ENCODE data around the gene SLC30A2. TPM values are rescaled to one million over a fixed set of nuclear protein-coding genes. Genes with fewer than 3 reads are reported as not detected.
A peak's percentile ranks its signal among the peaks of the same experiment; 100 is the strongest.

SLC30A2 gene
- total and polyA plus RNA-seq, 9 of the 15 experiments (the other 6 are each of a cell fraction or from before 2014, with no cell fraction given): 0.01 to 0.18 (median 0.06) TPM; not detected in 3

- peak overlapping the region; percentile 41 to 80 for H3K9ac ChIP-seq (ENCODE audit: insufficient read depth in 1 of 2, low read depth in 2 of 2, low read length in 2 of 2)
- in situ Hi-C loops (cut with MboI): no loop called here
- peak overlapping the region; percentile 50 for H3K4me2 ChIP-seq (ENCODE audit: insufficient read depth, low read length)
- no peak for FAIRE-seq
- peak overlapping the region; percentile 7; the same call in 2 of the 3 replicates for H3K27ac ChIP-seq (ENCODE audit: extremely low read depth, low read depth, low read length)
- WGBS (ENCODE audit: insufficient coverage, low coverage, missing lambda C conversion rate): 29% methylated on average over 11 of the region's 11 CpGs
- H3K27me3 ChIP-seq (ENCODE audit: control insufficient read depth in 2 of 2, insufficient read depth in 2 of 2, low read length in 2 of 2): no peaks in the 10 kb centered on the region
- H3K79me2 ChIP-seq (ENCODE audit: control insufficient read depth, insufficient read depth, low read length): no peaks in the 10 kb centered on the region
- peak overlapping the region; percentile 93 for H2AFZ ChIP-seq (ENCODE audit: low read depth, low read length)
- intact Hi-C loops (cut with micrococcal nuclease): no loop called here
- H3K4me1 ChIP-seq (replicated peaks in 1 of 2; ENCODE audit: control insufficient read depth in 2 of 2, insufficient read depth in 2 of 2, low read length in 2 of 2): peaks cover 20 to 45% of the 10 kb centered on the region in 2 experiments
- no peak overlapping the region for H3K4me3 ChIP-seq
- H4K20me1 ChIP-seq (replicated peaks; ENCODE audit: control insufficient read depth, insufficient read depth, low read length): no peaks in the 10 kb centered on the region
- CTCF ChIA-PET (ENCODE audit: low intra/inter-chr PET ratio): interaction anchor here (1.4 kb wide), 1 partner anchor 11 kb away, joined by 5 read pairs; no protein-coding TSS in a partner anchor
- H3K9me3 ChIP-seq (replicated peaks; ENCODE audit: control insufficient read depth, insufficient read depth, low read depth, low read length): no peaks in the 10 kb centered on the region
- POLR2A ChIA-PET: interaction anchor here (0.6 to 1.7 kb wide), 9 partner anchors 9 to 266 kb away, joined by 3 to 5 read pairs (median 3); partner anchors contain the start of gene SH3BGRL3
- H3K36me3 ChIP-seq (ENCODE audit: control insufficient read depth, insufficient read depth, low read length): no peaks in the 10 kb centered on the region
- TSS peak; percentile 43 for BruUV-seq (replicated peaks)
- peak; percentile 52 for ATAC-seq
- DNase-seq (ENCODE audit: extremely low read depth in 1 of 4, low spot score in 3 of 4): peak in 3 of 4 experiments; percentile 46 to 61 (median 55)
- H3K9me1 ChIP-seq (ENCODE audit: control insufficient read depth, insufficient read depth, low read length): no peaks in the 10 kb centered on the region
- TF ChIP-seq HNRNPUL1 (IDR thresholded peaks at IDR 0.05; ENCODE audit: low read length): no peak
- no peak for TF ChIP-seq ZNF644 (tag; IDR thresholded peaks at IDR 0.05; ENCODE audit: low read depth)
- TF ChIP-seq PRMT5 (CRISPR knock-in tag; IDR thresholded peaks at IDR 0.05): no peak
- TF ChIP-seq KDM4B (IDR thresholded peaks at IDR 0.05; ENCODE audit: borderline replicate concordance in 2 of 2, low read depth in 1 of 2): peak in 1 of 2 experiments; percentile 49; a peak in 1 of 4 replicates
- TF ChIP-seq OTX1 (CRISPR knock-in tag; IDR thresholded peaks at IDR 0.05): 0 out of 2 replicates have a peak, but pooled peaks have one; percentile 42
- TF ChIP-seq HSF4 (CRISPR knock-in tag; IDR thresholded peaks at IDR 0.05; ENCODE audit: borderline replicate concordance): no peak
- TF ChIP-seq ATF1 (CRISPR knock-in tag; IDR thresholded peaks at IDR 0.05): no peak
- TF ChIP-seq ATF1 (tag; IDR thresholded peaks at IDR 0.05): peak; percentile 86
- TF ChIP-seq, protein P1, sequence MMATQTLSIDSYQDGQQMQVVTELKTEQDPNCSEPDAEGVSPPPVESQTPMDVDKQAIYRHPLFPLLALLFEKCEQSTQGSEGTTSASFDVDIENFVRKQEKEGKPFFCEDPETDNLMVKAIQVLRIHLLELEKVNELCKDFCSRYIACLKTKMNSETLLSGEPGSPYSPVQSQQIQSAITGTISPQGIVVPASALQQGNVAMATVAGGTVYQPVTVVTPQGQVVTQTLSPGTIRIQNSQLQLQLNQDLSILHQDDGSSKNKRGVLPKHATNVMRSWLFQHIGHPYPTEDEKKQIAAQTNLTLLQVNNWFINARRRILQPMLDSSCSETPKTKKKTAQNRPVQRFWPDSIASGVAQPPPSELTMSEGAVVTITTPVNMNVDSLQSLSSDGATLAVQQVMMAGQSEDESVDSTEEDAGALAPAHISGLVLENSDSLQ (IDR thresholded peaks at IDR 0.05): peak; percentile 86
- TF ChIP-seq ZNF175 (CRISPR knock-in tag; IDR thresholded peaks at IDR 0.05; ENCODE audit: low read depth): 0 out of 2 replicates have a peak, but pooled peaks have one; percentile 4
- no peak for TF ChIP-seq FOXJ3 (CRISPR knock-in tag; IDR thresholded peaks at IDR 0.05)
- TF ChIP-seq JUNB (CRISPR knock-in tag; conservative IDR thresholded peaks at IDR 0.05): no peak
- TF ChIP-seq ZNF785 (CRISPR knock-in tag; IDR thresholded peaks at IDR 0.05): 0 out of 2 replicates have a peak, but pooled peaks have one; percentile 35
- TF ChIP-seq, protein P2, sequence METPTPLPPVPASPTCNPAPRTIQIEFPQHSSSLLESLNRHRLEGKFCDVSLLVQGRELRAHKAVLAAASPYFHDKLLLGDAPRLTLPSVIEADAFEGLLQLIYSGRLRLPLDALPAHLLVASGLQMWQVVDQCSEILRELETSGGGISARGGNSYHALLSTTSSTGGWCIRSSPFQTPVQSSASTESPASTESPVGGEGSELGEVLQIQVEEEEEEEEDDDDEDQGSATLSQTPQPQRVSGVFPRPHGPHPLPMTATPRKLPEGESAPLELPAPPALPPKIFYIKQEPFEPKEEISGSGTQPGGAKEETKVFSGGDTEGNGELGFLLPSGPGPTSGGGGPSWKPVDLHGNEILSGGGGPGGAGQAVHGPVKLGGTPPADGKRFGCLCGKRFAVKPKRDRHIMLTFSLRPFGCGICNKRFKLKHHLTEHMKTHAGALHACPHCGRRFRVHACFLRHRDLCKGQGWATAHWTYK (CRISPR knock-in tag; IDR thresholded peaks at IDR 0.05): peak; percentile 42; the same call in 1 of the 2 replicates
- no peak for TF ChIP-seq TRIM25 (IDR thresholded peaks at IDR 0.05; ENCODE audit: borderline replicate concordance)
- TF ChIP-seq RBBP5 (IDR thresholded peaks at IDR 0.05; ENCODE audit: borderline replicate concordance, insufficient read depth, low read length, poor library complexity, severe bottlenecking): peak; percentile 43
- TF ChIP-seq ATF7 (IDR thresholded peaks at IDR 0.05): 0 out of 2 replicates have a peak, but pooled peaks have one; percentile 3
- TF ChIP-seq ZNF41 (CRISPR knock-in tag; conservative IDR thresholded peaks at IDR 0.05): 0 out of 2 replicates have a peak, but pooled peaks have one; percentile 26
- TF ChIP-seq CREB1 (IDR thresholded peaks at IDR 0.05): peak; percentile 55; the same call in 1 of the 2 replicates
- no peak for TF ChIP-seq CREB1 (CRISPR knock-in tag; IDR thresholded peaks at IDR 0.05)
Observed at GRCh38 chr1:26094076-26094669, 48.3 kb upstream of the SLC30A2 start.
